ENCODE data around the gene FTL.

- TF ChIP-seq CTCF (IDR thresholded peaks at IDR 0.05) (no peak), POLR2AphosphoS5 (IDR thresholded peaks at IDR 0.05) (no peak)
Observed at GRCh38 chr19:49009828-49010227, 44.7 kb downstream of the FTL start.
